ENCODE measurements around the gene CACNA2D1. TPM values are rescaled to one million over a fixed set of nuclear protein-coding genes. Genes with fewer than 3 reads are reported as not detected.

The CACNA2D1 gene
- total and polyA plus RNA-seq, 8 donors, result 1.8 to 72.7 (median 5.7) TPM

DNA sequence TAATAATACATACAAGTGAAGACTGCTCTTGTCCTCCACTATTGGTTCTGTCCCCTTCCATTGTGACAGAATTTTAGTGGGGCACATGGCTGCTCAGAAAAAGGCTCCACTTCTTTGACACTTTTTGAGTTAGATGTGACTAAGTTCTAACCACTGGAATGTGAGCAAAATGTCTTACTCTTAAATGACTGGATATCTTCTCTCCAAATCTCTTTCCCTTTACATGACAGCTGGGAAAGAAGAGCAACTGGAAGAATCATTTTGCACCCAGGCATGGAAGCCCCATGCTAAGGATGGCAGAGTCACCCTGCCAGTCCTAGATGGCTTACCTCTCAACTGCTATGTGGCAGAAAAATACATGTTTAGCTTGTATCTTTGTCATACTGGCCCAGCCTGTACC lies 97.7 kb downstream of the CACNA2D1 start:
- no peak overlapping the region for H3K4me3 ChIP-seq

GRCh38 chr7:82343716-82344115 lies 99.9 kb downstream of the CACNA2D1 start:
- Histone ChIP-seq H3K36me3 (no peaks in the 10 kb centered on the region), H3K9me3 (no peaks in the 10 kb centered on the region), H3K27me3 (no peaks in the 10 kb centered on the region), H3K4me3 (no peak overlapping the region), H3K4me1 (no peaks in the 10 kb centered on the region), H3K27ac (no peak overlapping the region)
- TF ChIP-seq POLR2AphosphoS5 (IDR thresholded peaks at IDR 0.05), result no peak
- TF ChIP-seq, protein P1, sequence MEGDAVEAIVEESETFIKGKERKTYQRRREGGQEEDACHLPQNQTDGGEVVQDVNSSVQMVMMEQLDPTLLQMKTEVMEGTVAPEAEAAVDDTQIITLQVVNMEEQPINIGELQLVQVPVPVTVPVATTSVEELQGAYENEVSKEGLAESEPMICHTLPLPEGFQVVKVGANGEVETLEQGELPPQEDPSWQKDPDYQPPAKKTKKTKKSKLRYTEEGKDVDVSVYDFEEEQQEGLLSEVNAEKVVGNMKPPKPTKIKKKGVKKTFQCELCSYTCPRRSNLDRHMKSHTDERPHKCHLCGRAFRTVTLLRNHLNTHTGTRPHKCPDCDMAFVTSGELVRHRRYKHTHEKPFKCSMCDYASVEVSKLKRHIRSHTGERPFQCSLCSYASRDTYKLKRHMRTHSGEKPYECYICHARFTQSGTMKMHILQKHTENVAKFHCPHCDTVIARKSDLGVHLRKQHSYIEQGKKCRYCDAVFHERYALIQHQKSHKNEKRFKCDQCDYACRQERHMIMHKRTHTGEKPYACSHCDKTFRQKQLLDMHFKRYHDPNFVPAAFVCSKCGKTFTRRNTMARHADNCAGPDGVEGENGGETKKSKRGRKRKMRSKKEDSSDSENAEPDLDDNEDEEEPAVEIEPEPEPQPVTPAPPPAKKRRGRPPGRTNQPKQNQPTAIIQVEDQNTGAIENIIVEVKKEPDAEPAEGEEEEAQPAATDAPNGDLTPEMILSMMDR (IDR thresholded peaks at IDR 0.05), result no peak
- TF ChIP-seq POLR2A (IDR thresholded peaks at IDR 0.05), result no peak
- TF ChIP-seq EP300 (IDR thresholded peaks at IDR 0.05), result no peak
- no peak for DNase-seq
- WGBS, 5 donors, result 61 to 73% (median 67%) methylated on average over 1 of the region's 1 CpG
- intact Hi-C loops (cut with DNase I; ENCODE audit: low total_unique reads), result no loop called here

More for the DNA sequence above, 97.7 kb downstream of the CACNA2D1 start:
- Histone ChIP-seq H3K36me3 (no peaks in the 10 kb centered on the region), H3K27me3 (no peaks in the 10 kb centered on the region), H3K4me1 (no peaks in the 10 kb centered on the region), H3K27ac (no peak overlapping the region), H3K9me3 (no peaks in the 10 kb centered on the region)
- intact Hi-C loops (cut with DNase I; ENCODE audit: low total_unique reads), result no loop called here
- DNase-seq, result no peak
- TF ChIP-seq, protein P1 (IDR thresholded peaks at IDR 0.05), result no peak
- no peak for TF ChIP-seq EP300 (IDR thresholded peaks at IDR 0.05)
- no peak for TF ChIP-seq POLR2AphosphoS5 (IDR thresholded peaks at IDR 0.05)
- TF ChIP-seq POLR2A (IDR thresholded peaks at IDR 0.05), result no peak

DNA sequence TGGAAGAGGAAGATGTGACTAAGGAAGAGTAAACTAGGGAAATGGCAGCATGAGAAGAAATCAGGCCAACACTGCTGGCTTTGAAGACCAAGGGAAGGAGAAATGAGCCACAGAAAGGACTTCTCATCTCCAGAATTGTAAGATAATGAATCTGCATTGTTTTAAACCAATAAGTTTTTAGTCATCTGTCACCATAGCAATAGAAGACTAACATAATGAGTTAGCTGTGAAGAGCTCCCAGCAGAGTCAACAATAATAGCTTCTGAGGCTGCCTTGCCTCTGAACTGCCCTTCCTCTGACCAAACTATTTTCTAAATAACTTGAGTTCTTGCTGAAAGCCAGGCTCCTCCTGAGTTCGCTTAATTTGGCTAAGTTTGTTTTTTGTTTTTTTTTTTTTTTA lies 103.6 kb downstream of the CACNA2D1 start:
- Histone ChIP-seq H3K27me3 (no peaks in the 10 kb centered on the region), H3K4me1 (no peaks in the 10 kb centered on the region), H3K9me3 (no peaks in the 10 kb centered on the region), H3K27ac (no peak overlapping the region), H3K4me3 (no peak overlapping the region), H3K36me3 (no peaks in the 10 kb centered on the region)
- DNase-seq, result no peak
- intact Hi-C loops (cut with DNase I; ENCODE audit: low total_unique reads), result no loop called here
- TF ChIP-seq POLR2AphosphoS5 (IDR thresholded peaks at IDR 0.05) (no peak), POLR2A (IDR thresholded peaks at IDR 0.05) (no peak), EP300 (IDR thresholded peaks at IDR 0.05) (no peak)
- TF ChIP-seq, protein P1 (IDR thresholded peaks at IDR 0.05), result no peak
- WGBS, 5 donors, result 87 to 97% (median 95%) methylated on average over 1 of the region's 1 CpG

DNA sequence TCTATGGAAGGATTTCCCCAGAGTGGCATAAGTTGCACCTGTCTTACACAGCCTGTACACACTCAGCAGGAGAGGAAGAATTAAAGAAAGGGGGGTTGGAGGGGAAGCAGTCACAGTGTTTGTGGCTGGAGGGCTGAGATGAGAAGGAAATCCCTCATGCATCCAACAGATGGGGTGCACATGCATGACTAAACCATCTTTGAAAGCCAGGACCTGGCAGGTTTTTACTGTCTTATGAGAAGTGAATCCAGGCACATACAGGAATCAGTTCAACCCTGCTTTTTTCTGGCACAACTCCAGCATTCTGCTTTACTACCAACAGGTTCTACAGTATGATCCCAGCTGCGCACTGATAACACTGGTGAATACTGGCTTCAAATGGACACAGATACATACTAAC lies 107.7 kb downstream of the CACNA2D1 start:
- Histone ChIP-seq H3K4me3 (no peak overlapping the region), H3K36me3 (no peaks in the 10 kb centered on the region), H3K27me3 (no peaks in the 10 kb centered on the region), H3K27ac (no peak overlapping the region), H3K4me1 (no peaks in the 10 kb centered on the region), H3K9me3 (no peaks in the 10 kb centered on the region)
- 82 to 95% (median 83%) methylated on average over 1 of the region's 1 CpG for WGBS, 5 donors
- intact Hi-C loops (cut with DNase I; ENCODE audit: low total_unique reads), result no loop called here
- TF ChIP-seq, protein P1 (IDR thresholded peaks at IDR 0.05), result no peak
- no peak for TF ChIP-seq POLR2AphosphoS5 (IDR thresholded peaks at IDR 0.05)
- no peak for TF ChIP-seq EP300 (IDR thresholded peaks at IDR 0.05)
- TF ChIP-seq POLR2A (IDR thresholded peaks at IDR 0.05), result no peak
- DNase-seq, result peak in 1 of 2 donors; percentile 70
